ENCODE results near the gene PLS1.

DNA sequence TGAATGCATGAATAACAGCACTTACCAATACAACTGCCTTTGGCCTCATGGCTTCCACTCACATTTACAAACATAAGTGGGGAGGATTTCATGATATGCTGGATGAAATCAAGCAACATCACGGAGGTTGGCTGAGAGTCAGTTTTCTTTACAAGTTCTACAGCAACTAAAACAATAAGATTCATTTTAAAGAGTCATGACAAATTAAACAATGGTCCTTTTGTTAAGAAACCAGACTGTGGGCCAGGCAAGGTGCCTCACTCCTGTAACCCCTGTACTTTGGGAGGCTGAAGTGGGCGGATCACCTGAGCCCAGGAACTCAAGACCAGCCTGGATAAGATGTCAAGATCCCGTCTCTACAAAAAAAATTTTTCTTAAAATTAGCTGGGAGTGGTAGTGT, 30.1 kb upstream of the PLS1 start:
- TF ChIP-seq, protein P1, sequence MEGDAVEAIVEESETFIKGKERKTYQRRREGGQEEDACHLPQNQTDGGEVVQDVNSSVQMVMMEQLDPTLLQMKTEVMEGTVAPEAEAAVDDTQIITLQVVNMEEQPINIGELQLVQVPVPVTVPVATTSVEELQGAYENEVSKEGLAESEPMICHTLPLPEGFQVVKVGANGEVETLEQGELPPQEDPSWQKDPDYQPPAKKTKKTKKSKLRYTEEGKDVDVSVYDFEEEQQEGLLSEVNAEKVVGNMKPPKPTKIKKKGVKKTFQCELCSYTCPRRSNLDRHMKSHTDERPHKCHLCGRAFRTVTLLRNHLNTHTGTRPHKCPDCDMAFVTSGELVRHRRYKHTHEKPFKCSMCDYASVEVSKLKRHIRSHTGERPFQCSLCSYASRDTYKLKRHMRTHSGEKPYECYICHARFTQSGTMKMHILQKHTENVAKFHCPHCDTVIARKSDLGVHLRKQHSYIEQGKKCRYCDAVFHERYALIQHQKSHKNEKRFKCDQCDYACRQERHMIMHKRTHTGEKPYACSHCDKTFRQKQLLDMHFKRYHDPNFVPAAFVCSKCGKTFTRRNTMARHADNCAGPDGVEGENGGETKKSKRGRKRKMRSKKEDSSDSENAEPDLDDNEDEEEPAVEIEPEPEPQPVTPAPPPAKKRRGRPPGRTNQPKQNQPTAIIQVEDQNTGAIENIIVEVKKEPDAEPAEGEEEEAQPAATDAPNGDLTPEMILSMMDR (IDR thresholded peaks at IDR 0.05) = no peak
- TF ChIP-seq EZH2 (IDR thresholded peaks at IDR 0.05) (no peak), EZH2phosphoT487 (IDR thresholded peaks at IDR 0.05) (no peak)

All from neural progenitor cell (in vitro differentiated cells).